ENCODE results near the gene BFSP1.

DNA sequence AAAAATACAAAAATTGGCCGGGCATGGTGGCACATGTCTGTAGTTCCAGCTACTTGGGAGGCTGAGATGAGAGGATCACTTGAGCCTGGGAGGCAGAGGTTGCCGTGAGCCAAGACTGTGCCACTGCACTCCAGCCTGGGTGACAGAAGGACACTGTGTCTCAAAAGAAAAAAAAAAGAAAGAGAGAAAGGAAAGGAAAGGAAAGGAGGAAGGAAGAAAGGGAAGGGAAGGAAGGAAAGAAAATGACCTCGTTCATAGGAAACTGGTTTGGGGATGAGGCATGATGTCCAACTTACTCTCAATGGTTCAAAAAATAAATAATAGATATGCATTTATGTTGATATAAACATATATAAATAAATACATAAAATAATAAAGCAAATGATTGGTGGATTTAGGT lies 6.8 kb upstream of the BFSP1 start:
- TF ChIP-seq, protein P1, sequence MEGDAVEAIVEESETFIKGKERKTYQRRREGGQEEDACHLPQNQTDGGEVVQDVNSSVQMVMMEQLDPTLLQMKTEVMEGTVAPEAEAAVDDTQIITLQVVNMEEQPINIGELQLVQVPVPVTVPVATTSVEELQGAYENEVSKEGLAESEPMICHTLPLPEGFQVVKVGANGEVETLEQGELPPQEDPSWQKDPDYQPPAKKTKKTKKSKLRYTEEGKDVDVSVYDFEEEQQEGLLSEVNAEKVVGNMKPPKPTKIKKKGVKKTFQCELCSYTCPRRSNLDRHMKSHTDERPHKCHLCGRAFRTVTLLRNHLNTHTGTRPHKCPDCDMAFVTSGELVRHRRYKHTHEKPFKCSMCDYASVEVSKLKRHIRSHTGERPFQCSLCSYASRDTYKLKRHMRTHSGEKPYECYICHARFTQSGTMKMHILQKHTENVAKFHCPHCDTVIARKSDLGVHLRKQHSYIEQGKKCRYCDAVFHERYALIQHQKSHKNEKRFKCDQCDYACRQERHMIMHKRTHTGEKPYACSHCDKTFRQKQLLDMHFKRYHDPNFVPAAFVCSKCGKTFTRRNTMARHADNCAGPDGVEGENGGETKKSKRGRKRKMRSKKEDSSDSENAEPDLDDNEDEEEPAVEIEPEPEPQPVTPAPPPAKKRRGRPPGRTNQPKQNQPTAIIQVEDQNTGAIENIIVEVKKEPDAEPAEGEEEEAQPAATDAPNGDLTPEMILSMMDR (IDR thresholded peaks at IDR 0.05 in 4 of 5, conservative IDR thresholded peaks at IDR 0.05 in 1 of 5): no peak
- TF ChIP-seq POLR2A (IDR thresholded peaks at IDR 0.05): no peak
